Activated CD4-positive, CD25-positive, alpha-beta regulatory T cell treated with anti-CD3 and anti-CD28 coated beads, Interleukin-2, amount 50 U/mL, for 72 hours (primary cell): ENCODE results near the gene SKA3.

Experiments
- DNase-seq: peaks from one replicate; pipeline ENCODE4 v3.0.0; 2021

SKA3 gene

DNA sequence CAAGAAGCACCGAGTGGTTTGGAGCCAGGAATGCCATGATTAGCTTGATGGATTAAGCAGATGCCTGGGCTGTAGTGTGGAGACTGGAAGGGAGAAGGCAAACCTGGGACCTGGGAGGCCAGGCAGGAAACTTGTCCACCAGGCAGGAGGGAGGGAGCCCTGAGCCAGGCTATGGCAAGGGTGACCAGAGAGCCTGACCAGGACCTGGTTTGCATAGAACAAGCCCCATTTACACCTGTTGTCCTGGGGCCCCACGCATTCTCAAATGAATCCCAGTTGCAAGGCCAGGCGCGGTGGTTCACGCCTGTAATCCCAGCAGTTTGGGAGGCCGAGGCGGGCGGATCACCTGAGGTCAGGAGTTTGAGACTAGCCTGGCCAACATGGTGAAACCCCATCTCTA is 64.8 kb downstream of the SKA3 start:
- DNase-seq: no peak

DNA sequence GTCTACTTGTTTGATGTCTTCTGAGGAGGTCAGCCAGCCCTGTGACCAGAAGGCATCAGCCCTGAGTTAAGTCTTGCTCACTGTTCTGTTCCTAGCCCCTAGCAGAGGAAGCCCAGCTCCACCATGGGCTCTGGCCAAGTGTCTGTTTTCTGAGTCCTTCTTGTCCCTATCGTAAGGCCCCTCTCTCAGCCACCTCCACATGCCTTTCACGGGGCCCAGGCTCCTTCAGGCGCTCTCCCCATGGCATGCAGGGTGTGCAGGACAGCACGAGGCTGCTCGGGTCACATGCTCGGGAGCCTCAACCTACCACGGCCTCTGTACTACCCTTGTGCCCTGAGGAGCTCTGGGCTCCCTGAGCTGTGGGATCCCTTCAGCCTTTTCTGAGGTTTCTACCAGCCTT is 67.2 kb downstream of the SKA3 start:
- no peak for DNase-seq

DNA sequence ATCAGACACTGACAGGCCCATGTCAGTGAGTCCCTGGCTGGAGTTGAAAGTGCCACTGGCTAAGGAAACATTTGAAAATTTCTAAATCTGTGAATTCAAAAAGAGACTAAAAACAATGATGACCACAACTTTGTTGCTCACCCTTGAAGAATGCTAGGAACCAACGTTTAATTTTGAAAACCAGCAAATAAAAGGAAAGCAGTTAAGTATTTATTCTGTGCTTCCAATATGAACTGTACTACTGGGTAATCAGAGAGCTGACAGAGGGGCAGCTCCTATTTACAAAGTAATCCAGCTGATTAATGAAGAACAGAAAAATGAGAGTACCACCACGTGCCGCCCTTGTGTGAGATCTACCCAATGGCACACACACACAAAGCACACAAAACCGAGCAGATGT is 70.3 kb downstream of the SKA3 start:
- DNase-seq: no peak

DNA sequence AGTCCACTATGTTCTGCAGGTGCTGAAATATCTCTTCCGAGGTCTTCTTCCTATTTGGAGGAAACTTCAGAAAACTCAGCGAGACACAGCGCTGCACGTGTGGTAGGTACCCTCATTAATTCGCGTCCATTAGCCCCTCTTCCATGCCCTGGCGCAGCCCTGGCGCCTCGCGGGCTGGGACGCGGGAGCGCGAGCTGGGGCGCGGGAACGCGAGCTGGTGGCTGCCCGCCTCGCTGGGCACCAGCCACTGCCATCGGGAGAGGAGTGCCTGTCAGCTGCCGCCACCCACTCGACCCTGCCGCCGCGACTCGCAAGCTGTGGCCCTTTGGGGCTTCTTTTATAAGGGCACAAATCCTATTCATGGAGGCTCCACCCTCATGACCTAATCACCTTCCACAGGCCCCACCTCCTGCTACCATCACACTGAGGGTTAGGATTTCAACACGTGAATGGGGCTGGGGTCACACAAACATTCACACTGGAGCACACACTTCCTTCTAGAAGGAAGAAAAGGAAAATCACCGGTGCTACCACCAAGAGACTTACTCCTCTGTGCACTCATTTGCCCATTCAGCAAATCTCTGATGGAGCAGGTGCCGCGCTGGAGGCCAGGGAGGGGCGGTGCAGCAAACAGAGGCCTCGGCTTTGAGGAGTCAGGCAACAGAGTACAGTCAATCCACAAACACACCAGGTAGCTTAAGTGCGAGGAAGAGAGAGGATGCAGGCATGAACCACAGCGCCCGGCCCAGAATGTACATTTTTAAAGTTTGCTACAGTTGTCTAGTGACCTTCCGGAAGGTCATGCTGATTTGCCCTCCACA is 71.9 kb downstream of the SKA3 start:
- no peak for DNase-seq
